Stimulated activated CD4-positive, alpha-beta T cell treated with anti-CD3 and anti-CD28 coated beads, Interleukin-12 subunit alpha, Interleukin-12 subunit beta, amount 100 ng/mL, for 4 hours (primary cell): ENCODE data around the gene BMP8B.
"Not testable (repeated sequence)": the region's sequence is repeated elsewhere in the genome, so short reads cannot be mapped to it uniquely, and the experiment has no call there.

Experiments used
- DNase-seq: peaks from one replicate; pipeline ENCODE4 v3.0.0-alpha.2; 2020

The BMP8B gene

DNA sequence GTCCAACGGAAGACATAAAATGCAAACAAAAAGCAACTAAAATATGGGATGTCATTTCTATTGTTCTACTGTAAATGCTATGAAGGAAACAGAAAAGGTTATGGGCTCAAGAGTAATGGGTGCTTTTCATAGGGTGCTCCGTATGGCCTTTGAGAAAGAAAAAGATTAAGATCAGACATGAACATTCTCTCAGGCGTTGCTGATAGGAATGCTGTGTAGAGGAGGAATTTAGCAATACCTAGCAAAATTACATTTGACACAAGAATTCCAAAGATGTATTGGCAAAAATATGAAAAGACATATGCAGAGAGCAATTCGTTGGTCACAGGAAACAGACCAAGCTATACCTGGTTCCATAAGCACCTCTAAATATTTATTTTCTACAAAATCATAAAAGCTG, 11.8 kb downstream of the BMP8B start:
- no peak for DNase-seq

- DNase-seq, result no peak
These were observed 12.3 kb downstream of the BMP8B start for GRCh38 chr1:39776400-39776713.

DNA sequence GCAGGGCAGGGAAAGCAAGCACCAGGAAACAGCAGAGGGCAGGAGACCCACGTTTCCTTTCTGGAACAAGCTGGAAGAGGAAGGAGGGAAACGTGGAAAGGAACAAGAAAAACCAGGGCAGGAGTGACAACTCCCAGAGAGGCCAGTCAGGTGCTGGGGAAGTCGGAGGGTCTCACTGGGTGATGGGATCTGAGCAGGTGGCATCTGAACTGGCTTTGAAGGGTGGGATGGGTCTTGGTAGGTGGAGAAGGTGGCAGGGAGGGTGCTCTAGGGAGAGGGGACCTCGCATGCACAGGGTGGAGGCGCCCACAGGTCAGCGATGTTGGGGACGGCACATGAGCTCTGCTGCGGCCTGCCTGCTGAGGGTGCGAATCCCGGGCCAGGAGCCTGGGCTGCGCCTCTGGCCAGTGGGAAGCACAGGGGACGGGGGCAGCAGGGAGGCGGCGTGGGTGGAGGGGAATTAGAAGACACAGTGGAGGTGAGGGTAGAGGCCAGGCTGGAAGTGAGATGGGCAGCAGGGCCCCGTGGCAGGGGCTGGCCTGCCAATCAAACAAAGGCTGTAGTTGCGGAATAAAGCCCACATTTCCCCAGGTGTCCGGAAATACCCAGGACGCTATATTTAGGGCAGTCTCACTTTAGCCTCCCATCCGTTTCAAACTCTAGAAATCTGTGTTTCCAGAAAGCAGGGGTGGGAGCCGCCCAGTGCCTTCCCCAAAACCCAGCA, 12.8 kb downstream of the BMP8B start:
- not testable (repeated sequence) for DNase-seq

- not testable (repeated sequence) for DNase-seq
These were observed 13.5 kb downstream of the BMP8B start for GRCh38 chr1:39775141-39775540.

DNA sequence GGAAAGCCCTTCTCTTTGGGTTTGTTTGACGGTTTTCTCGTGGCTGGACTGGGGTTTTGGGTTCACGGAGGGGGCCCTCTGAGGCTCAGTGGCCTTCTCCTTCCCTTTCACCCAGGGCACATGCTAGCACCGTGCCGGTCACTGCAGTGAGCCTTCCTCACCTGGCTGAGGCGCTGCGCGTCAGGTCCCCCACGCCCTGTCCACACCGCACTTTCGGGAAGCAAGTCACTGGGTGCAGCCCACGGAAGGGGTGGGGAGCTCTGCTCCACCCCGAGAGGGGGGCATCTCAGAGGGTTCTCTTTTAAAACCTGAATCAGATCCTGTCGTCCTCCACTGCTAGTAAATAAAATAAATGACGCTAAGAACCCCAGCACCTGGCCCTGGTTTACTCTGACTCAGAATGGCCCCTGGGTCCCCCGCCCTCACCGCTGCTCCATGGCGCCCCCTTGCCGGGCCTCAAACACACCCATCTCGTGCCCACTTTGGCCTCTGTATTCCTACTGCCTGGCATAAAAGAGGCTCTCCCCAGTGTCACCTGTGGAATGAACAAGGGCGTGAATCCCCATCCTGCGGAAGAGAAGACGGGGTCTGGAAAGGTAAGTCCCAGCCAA, 15.2 kb downstream of the BMP8B start:
- DNase-seq, result not testable (repeated sequence)

DNA sequence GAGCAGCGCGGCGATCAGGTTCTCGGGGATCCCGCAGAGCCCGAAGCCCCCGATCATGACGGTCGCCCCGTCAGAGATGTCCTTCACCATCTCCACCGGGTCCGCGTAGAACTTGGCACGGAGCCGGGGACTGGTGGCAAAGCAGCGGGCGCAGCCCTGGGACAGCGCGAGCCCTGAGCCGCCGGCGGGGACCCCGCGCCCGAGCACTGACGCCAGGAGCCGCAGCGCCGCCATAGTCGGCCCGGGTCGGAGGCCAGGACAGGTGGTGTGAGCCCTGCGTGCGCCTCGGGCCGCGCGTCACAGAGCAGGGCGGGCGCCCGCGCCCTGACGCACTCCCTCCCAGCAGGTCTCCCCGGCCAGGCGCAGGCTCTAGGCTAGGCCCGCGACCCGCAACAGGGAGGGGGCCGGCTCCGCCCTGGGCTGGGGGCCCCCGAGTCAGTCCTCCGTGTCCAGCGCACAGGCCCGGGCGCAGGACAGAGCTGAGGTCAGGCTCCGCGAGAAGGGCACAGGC, 17.6 kb downstream of the BMP8B start, which contains the start of gene OXCT2:
OXCT2 (minus strand) TSS at position 327 of the 511 bp plus-strand sequence; CDS start at position 234, 93 bp downstream.
- DNase-seq, result not testable (repeated sequence)

DNA sequence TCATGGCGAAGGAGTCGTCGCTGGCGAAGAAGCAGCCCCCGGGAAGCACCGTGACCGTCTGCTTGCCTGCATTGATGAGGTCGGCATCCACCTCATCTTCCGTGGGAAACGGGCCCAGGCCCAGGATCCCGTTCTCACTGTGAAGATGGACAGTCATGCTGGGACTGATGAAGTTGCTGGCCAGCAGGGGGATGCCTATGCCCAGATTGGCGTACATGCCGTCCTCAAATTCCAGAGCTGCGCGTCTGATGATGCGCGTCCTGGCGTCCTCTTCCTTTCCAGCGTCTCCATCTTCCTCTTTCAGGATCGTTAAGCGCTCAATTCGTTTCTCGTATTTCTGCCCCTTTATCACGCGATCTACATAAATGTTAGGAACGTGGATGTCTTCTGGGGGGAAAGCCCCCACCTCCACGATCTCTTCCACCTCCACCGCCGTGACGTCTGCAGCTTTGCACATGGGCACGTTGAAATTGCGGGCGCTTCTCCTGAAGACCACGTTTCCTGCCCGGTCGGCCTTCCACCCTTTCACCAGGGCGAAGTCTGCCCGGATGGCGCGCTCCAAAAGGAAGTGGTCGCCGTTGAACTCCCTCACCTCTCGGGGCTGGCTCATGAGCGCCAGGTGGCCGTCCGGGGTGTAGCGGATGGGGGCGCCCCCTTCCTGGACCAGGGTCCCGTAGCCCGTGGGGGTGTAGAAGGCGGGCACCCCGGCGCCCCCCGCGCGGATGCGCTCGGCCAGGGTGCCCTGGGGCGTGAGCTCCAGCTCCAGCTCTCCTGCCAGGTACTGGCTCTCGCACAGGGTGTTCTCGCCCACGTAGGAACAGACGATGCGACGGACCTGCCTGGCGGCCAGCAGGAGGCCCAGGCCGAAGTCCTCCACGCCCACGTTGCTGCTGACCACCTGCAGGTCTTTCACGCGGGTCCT, 18.3 kb downstream of the BMP8B start:
- DNase-seq, result peak; percentile 30

GRCh38 chr1:39769502-39769901, 19.2 kb downstream of the BMP8B start:
- not testable (repeated sequence) for DNase-seq

- not testable (repeated sequence) for DNase-seq
These were observed 22.2 kb downstream of the BMP8B start for GRCh38 chr1:39766466-39766865.

- DNase-seq, result not testable (repeated sequence)
These were observed 24.2 kb downstream of the BMP8B start for GRCh38 chr1:39764512-39764911.

- DNase-seq, result not testable (repeated sequence)
These were observed 24.9 kb downstream of the BMP8B start for GRCh38 chr1:39763619-39764374.

DNA sequence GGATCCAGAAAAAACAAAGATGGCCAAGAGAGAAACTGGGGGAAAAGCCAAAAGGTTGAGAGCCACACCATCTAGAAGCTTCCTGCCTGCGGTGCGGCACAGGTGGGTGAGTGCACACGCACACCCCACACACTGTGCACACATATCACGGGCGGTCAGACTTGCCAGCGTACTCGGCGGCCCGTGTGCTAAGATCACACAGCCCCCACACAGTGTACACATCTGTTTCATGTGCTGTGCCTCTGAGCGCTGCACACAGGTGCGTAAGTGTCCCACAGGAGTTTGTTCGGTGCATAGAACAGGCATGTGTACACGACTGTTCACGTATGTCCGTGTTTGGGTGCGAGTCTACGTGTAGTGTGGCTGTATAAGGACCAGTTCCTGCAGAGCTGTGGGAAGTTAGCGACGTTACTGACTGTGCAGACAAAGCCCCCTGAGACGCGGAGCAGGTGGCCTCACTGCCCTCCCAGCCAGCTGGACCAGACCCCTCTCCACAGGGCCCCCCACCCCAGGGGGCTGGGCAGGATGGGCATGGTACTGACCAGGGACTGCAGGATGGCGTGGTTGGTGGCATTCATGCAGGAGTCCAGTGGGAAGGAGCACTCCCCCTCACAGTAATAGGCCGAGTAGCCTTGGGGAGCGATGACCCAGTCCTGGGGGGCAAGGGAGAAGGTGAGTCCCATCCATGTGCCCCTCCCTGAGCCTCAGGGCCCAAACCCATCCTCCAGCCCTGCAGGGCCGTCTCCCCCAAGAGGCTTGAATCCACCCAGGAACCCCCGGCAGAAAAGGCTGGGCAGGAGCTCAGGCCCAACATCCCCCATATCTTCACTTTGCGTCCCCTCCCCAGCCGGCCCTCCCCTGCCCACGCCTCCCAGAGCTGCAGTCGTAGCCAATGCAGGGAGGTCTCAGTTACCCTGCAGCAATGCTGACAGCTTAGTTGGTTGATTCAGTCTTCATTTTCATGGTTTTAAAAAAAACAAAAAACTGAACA, 25.8 kb downstream of the BMP8B start:
- no peak for DNase-seq

DNA sequence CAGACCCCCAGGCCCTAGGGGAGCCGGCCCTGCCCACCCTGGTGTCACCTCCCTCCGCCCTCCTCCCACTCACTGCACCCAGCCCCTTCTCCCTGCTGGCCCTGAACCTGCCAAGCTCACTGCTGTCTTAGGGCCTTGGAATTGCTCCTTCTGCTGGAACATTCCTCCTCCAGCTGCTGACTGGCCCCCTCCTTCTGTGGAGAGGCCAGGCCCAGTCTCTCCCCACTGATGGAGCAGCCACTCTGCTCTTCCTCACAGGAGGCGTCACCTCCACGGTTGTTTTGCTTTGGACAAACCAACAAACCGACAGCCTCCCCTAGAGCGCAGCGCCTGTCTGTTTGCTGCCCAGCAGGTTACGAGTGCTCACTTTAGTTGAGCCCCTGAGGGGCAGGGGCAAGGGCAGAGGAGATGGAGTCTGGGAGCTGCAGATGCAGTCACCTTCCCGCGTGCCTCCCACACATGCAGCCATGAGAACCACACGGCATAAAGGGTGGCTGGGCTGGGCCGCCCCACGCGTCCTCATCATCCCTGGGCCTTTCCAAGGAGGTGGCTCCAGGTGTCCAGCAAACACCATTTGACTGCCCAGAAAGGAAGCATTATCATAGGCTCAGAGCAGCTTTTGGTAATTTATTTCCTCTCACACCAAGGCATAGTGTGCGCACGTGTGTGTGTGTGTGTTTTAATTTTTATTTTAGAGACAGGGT, 27.0 kb downstream of the BMP8B start:
- no peak for DNase-seq

GRCh38 chr1:39761016-39761415, 27.6 kb downstream of the BMP8B start:
- DNase-seq, result no peak

DNA sequence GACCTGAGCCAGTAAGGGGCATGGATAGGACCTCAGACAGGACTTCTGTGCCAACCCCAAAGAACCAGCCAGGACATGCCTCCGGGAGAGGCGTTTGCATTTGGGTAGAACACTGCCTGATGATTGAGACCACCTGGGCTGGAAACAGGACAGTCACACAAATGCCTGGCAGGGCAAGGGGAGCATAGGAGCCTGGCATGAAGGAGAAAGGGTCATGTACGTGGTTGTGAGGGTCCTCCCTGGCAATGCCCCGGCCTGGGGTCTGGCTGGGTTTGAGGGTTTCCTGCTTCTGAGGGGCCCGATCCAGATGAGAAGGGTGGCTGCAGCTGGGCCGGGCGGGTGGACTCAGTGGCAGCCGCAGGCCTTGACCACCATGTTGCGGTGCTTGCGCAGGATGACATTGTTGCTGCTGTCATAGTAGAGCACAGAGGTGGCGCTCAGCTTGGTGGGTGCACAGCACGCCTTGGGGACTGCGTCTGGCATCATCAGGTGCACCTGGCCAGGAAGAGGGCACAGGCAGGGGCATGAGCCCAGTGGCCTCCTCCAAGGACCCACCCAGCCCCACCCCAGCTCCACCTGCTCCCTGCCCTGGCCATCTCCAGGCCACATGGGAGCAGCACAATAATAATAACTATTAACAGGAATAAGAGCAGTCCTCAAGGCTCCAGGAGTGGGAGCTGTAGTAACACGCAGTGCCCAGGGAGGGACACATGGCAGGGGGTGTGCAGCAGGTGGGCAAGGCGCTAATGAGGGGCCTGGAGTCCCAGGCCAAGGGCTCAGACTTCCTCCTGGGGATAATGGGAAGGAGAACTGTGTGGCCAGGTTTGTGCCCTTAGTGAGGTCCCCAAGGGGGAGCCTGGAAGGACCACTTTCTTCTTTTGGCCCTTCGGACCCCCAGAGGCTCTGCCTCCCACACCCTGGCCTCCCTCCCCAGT, 28.3 kb downstream of the BMP8B start:
- no peak for DNase-seq

DNA sequence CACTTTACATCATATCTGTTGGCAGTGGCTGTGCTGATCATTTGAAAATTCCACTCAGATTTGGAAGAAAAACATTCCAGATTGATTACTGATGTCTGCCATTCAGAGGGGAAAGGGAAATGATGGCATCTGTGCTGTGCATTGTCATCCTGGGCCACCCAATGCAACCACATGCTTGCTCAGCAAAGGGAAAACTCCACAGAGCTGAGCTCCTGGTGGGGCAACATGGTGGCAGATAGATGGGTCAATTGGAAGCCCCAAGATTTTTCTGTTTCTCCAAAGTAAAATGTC, 29.3 kb downstream of the BMP8B start:
- DNase-seq, result no peak

DNA sequence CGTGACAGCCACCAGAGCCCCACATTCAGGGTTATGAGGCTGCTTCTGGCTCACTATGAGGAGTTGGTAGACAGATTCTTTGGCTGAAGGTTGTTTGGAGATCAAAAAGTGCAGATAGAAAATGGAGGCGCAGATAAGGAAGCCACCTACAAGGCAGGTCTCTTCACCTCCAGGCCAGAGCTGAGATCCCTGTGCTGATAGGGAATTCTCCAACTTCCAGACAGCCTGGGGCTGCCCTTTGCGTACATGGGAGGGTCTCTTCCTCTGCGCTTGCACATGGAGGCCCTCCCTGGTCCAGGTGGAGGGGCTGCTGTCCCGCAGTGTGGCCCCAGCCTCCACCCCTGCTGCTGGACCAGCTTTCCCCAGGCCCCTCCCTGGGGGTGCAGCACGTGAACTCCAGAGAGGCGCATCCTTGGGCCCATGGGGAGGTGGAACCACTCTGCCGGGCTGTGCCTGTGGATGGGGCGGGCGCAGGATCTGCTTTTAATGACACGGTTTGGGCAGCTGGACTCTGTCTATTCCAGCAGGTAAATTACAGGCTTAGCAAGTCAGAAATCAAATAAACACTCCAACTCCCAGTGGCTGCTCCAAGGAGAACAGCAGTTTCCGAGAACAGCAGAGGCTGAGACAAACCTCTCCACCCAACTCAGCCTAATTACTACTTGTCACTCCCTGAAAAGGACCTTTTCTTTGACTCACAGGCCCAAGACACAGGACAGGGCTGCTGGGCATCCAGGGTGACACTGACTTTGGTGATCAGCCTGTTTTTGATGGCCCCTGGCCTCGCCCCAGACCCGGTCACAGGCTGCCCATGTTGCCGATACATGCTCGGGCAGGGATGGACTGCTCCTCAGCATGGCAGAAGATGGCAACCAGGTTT, 29.9 kb downstream of the BMP8B start:
- no peak for DNase-seq

- no peak for DNase-seq
These were observed 31.2 kb downstream of the BMP8B start for GRCh38 chr1:39757501-39757900.
